ENCODE results near the gene CDT1. TPM values are rescaled to one million over a fixed set of nuclear protein-coding genes. Genes with fewer than 3 reads are reported as not detected.

The CDT1 gene
- total RNA-seq, 1 experiment from 2014 or later = 74.1 TPM

DNA sequence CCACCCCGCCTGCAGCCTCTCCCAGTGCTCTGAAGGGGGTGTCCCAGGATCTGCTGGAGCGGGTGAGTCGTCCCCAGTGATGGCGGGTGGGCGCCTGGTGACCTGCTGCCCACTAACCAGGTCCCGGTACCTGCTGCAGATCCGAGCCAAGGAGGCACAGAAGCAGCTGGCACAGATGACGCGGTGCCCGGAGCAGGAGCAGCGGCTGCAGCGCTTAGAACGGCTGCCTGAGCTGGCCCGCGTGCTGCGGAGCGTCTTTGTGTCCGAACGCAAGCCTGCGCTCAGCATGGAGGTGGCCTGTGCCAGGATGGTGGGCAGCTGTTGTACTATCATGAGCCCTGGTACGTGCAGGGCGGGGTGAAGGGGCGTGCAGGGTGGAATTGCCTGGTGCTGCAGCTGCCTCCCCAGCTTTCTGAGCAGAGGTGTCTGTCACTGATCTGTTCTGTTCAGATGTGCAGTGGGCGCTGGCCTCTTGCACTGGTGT lies 3.6 kb downstream of the CDT1 start:
- H3K4me1 Mint-ChIP-seq = peaks cover 2 to 10% of the 10 kb centered on the region in 2 experiments
- H3K36me3 Mint-ChIP-seq (ENCODE audit: insufficient read depth in 1 of 3, low read depth in 3 of 3) = peaks cover 17 to 55% (median 54%) of the 10 kb centered on the region in 3 experiments; a peak in 6 of 7 replicates
- no peak overlapping the region for H3K27ac ChIP-seq (ENCODE audit: insufficient read length, low read depth, low read length)
- no peak overlapping the region for H3K4me2 ChIP-seq (ENCODE audit: insufficient read depth, insufficient read length, low read length)
- H3K4ac ChIP-seq (ENCODE audit: low read depth, low read length) = no peak overlapping the region
- no peak overlapping the region for H2BK15ac ChIP-seq (ENCODE audit: low read depth, low read length)
- no peak overlapping the region for H3K9ac ChIP-seq (ENCODE audit: extremely low read depth, insufficient read length, low read length)
- peak overlapping the region in 1 of 3 experiments; percentile 32; a peak in 2 of 7 replicates for H3K27ac Mint-ChIP-seq
- peaks cover 21% of the 10 kb centered on the region for H3K23me2 ChIP-seq (ENCODE audit: insufficient read length, low read depth, low read length, poor library complexity, severe bottlenecking)
- H2BK5ac ChIP-seq (ENCODE audit: insufficient read length, low read length) = no peak overlapping the region
- TF ChIP-seq, protein P1, sequence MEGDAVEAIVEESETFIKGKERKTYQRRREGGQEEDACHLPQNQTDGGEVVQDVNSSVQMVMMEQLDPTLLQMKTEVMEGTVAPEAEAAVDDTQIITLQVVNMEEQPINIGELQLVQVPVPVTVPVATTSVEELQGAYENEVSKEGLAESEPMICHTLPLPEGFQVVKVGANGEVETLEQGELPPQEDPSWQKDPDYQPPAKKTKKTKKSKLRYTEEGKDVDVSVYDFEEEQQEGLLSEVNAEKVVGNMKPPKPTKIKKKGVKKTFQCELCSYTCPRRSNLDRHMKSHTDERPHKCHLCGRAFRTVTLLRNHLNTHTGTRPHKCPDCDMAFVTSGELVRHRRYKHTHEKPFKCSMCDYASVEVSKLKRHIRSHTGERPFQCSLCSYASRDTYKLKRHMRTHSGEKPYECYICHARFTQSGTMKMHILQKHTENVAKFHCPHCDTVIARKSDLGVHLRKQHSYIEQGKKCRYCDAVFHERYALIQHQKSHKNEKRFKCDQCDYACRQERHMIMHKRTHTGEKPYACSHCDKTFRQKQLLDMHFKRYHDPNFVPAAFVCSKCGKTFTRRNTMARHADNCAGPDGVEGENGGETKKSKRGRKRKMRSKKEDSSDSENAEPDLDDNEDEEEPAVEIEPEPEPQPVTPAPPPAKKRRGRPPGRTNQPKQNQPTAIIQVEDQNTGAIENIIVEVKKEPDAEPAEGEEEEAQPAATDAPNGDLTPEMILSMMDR (conservative IDR thresholded peaks at IDR 0.05) = no peak
- no peak overlapping the region for H2AFZ ChIP-seq (ENCODE audit: low read length)
- no peak overlapping the region for H3T11ph ChIP-seq (ENCODE audit: low read length)
- no peak overlapping the region for H3K18ac ChIP-seq (ENCODE audit: insufficient read length, low read depth, low read length)
- H3K23ac ChIP-seq (ENCODE audit: insufficient read length, low read depth, low read length) = no peak overlapping the region
- H3K79me1 ChIP-seq (ENCODE audit: insufficient read depth, low read depth, low read length, poor library complexity, severe bottlenecking) = peaks cover 6% of the 10 kb centered on the region
- H3K27me3 ChIP-seq (ENCODE audit: insufficient read depth, low read length) = no peaks in the 10 kb centered on the region
- H2BK120ac ChIP-seq (ENCODE audit: low read depth, low read length, poor library complexity, severe bottlenecking) = no peak overlapping the region
- WGBS (ENCODE audit: extremely low coverage, insufficient read length, low lambda C conversion rate) = no CpG with 5 or more reads among the region's 24 CpGs
- no peak overlapping the region for H3K14ac ChIP-seq (ENCODE audit: insufficient read depth, low read length)
- H2BK20ac ChIP-seq (ENCODE audit: low read depth, low read length, poor library complexity, severe bottlenecking) = no peak overlapping the region
- no peaks in the 10 kb centered on the region; the same call in 1 of the 2 replicates for H3K27me3 Mint-ChIP-seq (ENCODE audit: low read depth)
- H4K20me1 ChIP-seq (ENCODE audit: control insufficient read depth, insufficient read depth, insufficient read length) = peaks cover 3% of the 10 kb centered on the region
- no peaks in the 10 kb centered on the region for H3K9me3 ChIP-seq (ENCODE audit: control insufficient read depth, low read depth, low read length)
- no peak for DNase-seq
- H3K4me1 ChIP-seq (ENCODE audit: insufficient read depth, low read length) = no peaks in the 10 kb centered on the region
- H4K8ac ChIP-seq (replicated peaks; ENCODE audit: insufficient read length, low read depth, low read length) = no peak overlapping the region
- H2BK12ac ChIP-seq (ENCODE audit: insufficient read length, low read depth, low read length) = no peak overlapping the region
- H3K56ac ChIP-seq (ENCODE audit: insufficient read length, low read depth, low read length) = no peak overlapping the region
- H4K91ac ChIP-seq (ENCODE audit: insufficient read length, low read depth, low read length) = no peak overlapping the region
- no peak overlapping the region for H3K4me3 Mint-ChIP-seq
- no peak overlapping the region for H4K5ac ChIP-seq (ENCODE audit: insufficient read length, low read depth, low read length)
- H3K9me3 Mint-ChIP-seq = no peaks in the 10 kb centered on the region
- peaks cover 6% of the 10 kb centered on the region; the same call in 1 of the 2 replicates for H3K79me2 ChIP-seq (ENCODE audit: insufficient read depth, low read length)
- no peak overlapping the region for H2AK5ac ChIP-seq (ENCODE audit: insufficient read length, low read length)

Measured in H9 (cell line).